NCI-H128 (cell line): ENCODE results near the gene GOLGA8K.
"Not testable (repeated sequence)": the region's sequence is repeated elsewhere in the genome, so short reads cannot be mapped to it uniquely, and the experiment has no call there.

Experiments used
- DNase-seq: peaks from one replicate; lab custom pipeline; 2025; ENCODE audit not compliant: unreplicated experiment; lab: John Stamatoyannopoulos, UW

The GOLGA8K gene

GRCh38 chr15:32403192-32403591 is at the start of gene GOLGA8K:
GOLGA8K (minus strand) TSS chr15:32403292; CDS start chr15:32403194, 98 bp downstream.
- not testable (repeated sequence) for DNase-seq

- DNase-seq, result not testable (repeated sequence)
Observed at GRCh38 chr15:32440445-32440977, 37.4 kb upstream of the GOLGA8K start.

DNA sequence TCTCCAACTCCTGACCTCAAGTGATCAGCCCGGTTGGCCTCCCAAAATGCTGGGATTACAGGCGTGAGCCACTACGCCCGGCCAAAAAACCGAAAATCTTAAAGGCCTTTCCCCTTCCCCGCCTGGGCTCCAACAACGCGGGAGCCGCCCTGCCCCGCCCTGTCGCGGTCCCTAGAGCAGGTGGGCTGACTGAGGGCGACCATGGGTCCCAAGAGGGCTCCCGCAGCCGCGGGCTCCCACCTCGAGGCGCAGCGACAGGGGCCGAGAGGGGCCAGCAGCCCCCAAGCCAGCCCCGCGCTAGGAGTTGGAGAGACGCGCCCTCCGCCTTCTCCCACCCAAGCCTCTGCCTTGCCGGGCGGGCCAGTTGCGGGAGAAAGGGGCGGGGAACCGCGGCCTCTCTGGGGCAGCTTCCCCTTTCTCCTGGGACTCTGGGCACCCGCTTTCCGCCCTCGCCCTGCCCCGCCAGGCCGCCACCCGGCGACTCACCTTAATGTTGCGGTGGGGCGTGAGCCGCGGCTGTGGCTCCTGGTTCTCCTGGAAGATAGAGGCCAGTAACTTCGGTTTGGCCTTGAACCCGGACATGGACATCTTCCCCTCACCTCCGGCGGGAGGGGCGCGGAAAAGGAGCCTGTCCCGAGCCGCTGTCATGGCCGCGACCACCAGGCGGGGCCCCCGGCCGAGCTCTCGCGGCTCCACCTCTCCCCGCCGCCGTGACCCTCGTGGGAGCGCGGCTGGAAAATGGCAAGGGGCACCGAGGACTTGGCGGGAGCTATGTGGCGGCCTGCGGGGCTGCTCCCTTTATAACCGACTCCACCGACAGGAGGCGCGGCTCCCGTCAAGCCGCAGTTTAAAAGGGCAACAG is 31.2 kb upstream of the GOLGA8K start:
- not testable (repeated sequence) for DNase-seq

DNA sequence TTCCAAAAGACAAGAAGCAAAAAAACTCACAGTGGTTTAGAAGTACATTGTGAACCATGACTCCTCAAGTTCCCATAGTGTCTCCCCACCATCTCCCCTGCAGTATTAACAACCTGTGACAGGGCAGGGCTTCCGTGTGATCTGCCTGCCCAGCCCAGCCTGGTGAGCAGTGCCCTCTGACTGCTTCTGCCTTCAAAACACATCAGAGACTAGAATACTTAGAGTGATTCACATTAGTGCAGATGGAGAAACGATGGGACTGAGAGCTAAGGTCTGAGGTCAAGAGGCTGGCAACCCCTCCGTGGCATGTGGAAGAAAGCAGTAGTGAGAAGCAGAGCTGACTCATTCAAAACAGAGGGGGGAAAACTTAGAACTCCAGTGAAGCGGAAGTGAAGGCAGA is 24.5 kb upstream of the GOLGA8K start:
- not testable (repeated sequence) for DNase-seq

DNA sequence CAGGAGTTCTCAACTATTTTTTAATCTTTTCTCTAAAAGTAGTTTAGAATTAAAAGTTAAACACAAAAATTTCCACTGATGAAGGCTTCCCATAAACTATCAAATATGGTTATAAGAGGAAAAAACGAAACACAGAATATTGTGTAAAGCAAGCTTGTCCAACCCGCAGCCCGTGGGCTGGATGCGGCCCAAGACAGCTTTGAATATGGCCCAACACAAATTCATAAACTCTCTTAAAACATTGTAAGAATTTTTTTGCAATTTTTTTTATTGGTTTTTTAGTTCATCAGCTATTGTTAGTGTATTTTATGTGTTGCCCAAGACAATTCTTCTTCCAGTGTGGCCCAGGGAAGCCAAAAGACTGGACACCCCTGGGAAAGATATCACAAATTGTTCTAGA is 23.4 kb upstream of the GOLGA8K start:
- DNase-seq, result not testable (repeated sequence)

- DNase-seq, result not testable (repeated sequence)
Observed at GRCh38 chr15:32407903-32408302, 4.8 kb upstream of the GOLGA8K start.

DNA sequence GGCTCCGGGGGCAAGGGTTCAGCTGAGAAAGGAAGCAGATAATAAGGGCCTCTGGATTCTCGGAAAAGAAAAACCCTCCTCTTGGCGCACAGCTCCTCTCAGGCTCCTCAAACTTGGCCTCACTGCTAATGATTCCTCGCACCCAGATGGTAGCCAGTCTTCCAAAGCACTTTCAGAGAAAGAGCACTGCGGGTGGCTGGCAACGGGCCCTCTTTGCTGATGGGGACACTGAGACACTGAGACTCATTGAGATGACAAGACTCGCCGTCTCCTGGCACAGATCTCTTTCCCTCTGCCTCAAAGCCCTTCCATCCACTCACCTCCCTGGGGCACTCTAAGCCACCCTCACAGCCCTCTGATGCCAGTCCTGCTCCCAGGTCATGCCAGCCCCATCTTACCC is 6.6 kb downstream of the GOLGA8K start:
- not testable (repeated sequence) for DNase-seq

DNA sequence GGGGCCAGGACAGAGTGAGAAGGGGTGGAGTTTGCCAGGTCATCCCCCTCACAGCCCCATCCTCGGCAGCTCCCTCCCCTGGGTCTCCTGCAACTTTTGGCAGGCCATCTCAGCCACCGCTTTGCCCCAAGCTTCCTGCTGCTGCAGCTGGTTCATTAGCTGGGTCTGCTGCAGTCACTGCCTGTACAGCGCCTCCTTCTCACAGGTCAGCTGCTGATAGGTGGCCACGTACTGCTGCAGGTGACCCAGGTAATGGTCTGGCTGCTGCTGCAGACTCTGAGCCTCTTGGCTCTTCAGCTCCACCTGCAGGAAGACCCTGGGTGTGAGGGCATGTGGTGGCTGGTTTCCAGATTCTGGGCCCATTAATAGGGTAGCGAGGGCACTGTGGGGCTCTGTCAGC is 8.3 kb downstream of the GOLGA8K start:
- not testable (repeated sequence) for DNase-seq

DNA sequence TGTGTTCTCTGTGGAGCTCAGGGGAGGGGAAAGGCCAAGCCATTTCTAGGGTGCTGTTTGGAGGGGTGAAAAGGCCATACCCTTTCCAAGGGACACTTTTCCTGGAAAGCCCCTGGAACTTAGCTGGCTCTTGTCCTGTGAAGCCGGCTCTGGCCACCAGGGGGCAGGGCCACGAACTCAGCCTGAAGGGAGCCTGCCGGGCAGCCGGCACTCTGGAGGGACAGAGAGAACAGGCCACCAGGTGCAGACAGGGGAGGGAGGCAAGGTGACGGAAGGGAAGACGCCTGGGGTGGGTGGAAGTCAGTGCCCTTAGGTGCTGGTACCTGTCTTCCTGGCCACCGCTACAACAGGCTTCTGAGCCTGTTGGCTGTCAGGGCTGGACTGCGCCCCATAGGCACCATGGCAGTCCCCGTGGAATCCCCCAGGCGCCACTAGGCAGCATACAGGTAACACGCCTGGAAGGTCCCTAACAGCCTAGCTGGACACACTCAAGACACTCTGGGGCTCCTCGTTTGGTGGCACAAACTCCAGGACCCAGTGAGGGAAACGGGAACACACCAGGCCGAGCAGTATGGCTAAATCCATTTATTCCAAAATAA is 14.9 kb downstream of the GOLGA8K start:
- DNase-seq, result not testable (repeated sequence)

DNA sequence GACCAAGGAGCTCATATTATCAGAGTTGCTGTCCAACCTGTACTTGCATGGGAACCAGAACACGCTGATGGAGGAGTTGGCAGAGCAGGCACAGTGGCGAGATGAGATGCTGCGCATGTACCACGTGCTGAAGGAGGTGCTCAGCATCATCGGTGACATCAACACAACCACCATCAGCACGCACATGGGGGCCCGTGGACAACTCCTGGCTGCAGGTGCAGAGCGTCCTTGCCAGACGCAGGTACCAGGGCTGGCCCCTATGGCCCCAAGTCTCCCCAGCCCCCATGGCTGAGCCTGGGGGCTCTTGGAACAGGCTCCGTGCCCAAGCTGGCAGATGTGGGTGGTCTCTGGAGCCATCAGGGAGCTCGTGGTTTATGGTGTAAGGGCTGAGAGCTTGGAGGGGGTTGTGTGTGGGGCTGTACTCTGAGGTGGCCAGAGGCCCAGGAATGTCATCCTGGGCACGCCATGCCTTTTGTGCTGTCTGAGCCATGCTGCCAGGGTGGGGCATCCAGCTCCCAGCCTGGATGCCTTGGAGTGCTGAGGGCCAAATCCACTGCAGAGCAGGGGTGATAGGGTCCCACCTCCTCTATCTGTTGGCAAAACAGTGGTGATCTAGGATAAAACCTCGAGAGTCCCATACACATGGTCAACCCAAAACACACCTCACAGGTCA is 17.1 kb downstream of the GOLGA8K start:
- not testable (repeated sequence) for DNase-seq

GRCh38 chr15:32374185-32374584 is 28.9 kb downstream of the GOLGA8K start:
- not testable (repeated sequence) for DNase-seq

GRCh38 chr15:32373707-32374106 is 29.4 kb downstream of the GOLGA8K start:
- DNase-seq, result not testable (repeated sequence)

GRCh38 chr15:32372075-32372474 is 31.0 kb downstream of the GOLGA8K start:
- DNase-seq, result not testable (repeated sequence)

DNA sequence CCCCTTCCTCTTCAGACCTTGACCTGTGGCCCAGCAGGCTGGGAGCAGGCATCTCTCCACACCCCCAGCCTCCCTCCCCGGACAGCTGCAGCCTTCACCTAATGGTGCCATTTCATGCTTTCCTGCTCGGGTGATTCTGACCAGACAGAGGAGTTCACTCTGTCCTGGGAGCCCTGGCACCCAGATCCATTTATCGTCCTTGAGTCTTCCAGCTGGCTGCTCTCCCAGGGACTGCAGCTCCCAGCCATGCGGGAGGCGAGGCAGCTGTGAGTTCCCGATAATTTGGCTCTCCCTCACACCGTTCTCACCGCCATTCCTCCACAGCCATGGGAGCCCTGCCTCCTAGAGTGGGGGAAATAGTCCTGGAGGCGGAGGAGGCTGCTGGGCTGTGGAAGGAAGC is 32.6 kb downstream of the GOLGA8K start:
- DNase-seq, result not testable (repeated sequence)

DNA sequence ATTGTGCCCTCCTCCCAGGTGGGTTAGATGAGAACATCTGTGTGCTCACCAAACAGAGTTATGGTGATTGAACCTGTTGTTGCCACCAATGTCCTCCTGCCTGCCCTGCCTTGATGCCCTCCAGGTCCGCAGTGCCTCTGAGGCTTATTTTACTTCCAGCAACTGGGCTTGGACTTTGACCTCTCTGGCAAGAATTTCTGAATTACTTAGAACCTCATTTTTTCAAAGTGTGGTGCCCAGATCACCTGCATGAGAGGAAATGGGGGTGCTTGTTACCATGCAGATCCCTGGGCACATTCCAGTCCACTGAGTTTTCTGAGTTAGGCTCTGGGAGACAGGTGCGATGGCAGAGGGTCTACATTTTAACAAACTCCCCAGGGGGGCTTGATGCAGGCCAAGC is 33.0 kb downstream of the GOLGA8K start:
- DNase-seq, result not testable (repeated sequence)

GRCh38 chr15:32366492-32366891 is 36.6 kb downstream of the GOLGA8K start:
- DNase-seq, result not testable (repeated sequence)

- DNase-seq, result not testable (repeated sequence)
Observed at GRCh38 chr15:32365955-32366354, 37.1 kb downstream of the GOLGA8K start.

GRCh38 chr15:32364944-32365343 is 38.1 kb downstream of the GOLGA8K start:
- not testable (repeated sequence) for DNase-seq

- not testable (repeated sequence) for DNase-seq
Observed at GRCh38 chr15:32363449-32363848, 39.6 kb downstream of the GOLGA8K start.

DNA sequence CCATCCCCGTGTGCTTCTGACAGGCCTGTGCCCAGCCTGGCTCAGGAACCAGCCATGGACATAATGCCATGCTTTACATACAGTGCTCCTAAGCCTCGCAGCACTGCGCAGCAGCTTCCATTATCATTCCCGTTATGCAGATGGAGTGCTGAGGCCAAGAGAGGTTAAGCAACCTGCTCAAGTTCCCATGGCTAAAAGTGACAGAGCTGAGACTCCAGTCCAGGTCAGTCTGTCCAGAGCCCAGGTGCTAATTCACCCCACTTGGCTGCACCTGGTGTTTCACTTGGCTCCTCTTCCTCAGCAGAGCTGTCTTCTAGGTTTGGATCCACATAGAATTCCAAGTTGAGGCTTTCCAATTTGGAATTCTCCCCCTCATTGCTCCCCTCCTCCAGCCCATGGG is 41.4 kb downstream of the GOLGA8K start:
- DNase-seq, result not testable (repeated sequence)

- not testable (repeated sequence) for DNase-seq
Observed at GRCh38 chr15:32358462-32358861, 44.6 kb downstream of the GOLGA8K start.
